HL-60 (cell line): ENCODE measurements around the gene PKD1.

Source experiments
- DNase-seq, 2 experiments: peaks; one replicate each; pipeline ENCODE4 v3.0.0-alpha.2; 2010 to 2020; ENCODE audit warnings: low read depth in 1 of 2, low spot score in 1 of 2
- H3K27ac ChIP-seq: fragments of 250-450 bp; sonication (Bioruptor Pico); replicated peaks from 2 replicates; pipeline ENCODE4 v1.5.1; 2020; ENCODE audit warnings: mild to moderate bottlenecking, moderate library complexity
- H3K27me3 ChIP-seq: fragments of 250-450 bp; sonication (Bioruptor Pico); 2 replicates; pipeline ENCODE4 v1.5.1; 2021; ENCODE audit warnings: mild to moderate bottlenecking, moderate library complexity; ENCODE audit not compliant: insufficient read depth, poor library complexity, severe bottlenecking
- H3K4me3 ChIP-seq: replicated peaks from 2 replicates; pipeline ENCODE4 v1.5.1; 2011; ENCODE audit warnings: mild to moderate bottlenecking, control low read depth, low read length; ENCODE audit not compliant: insufficient read depth
- GABPA ChIP-seq: IDR thresholded peaks from 2 replicates; pipeline ENCODE4 v1.6.1; 2012; ENCODE audit warnings: low read depth
- POLR2AphosphoS5 ChIP-seq: IDR thresholded peaks from 2 replicates; pipeline ENCODE4 v1.6.1; 2012; ENCODE audit warnings: low read depth
- SPI1 ChIP-seq: IDR thresholded peaks from 2 replicates; pipeline ENCODE4 v1.6.1; 2012; ENCODE audit warnings: low read depth, mild to moderate bottlenecking, borderline replicate concordance
- TF ChIP-seq, protein P1 (sequence below): IDR thresholded peaks from one replicate; pipeline ENCODE4 v1.5.1; 2011; ENCODE audit warnings: low read length, control low read depth, inconsistent platforms; ENCODE audit not compliant: insufficient read depth
- TF ChIP-seq, protein P2 (sequence below): IDR thresholded peaks from 2 replicates; pipeline ENCODE4 v1.6.1; 2012; ENCODE audit warnings: low read depth; ENCODE audit not compliant: insufficient replicate concordance

PKD1 gene

GRCh38 chr16:2079991-2080390, 55.7 kb downstream of the PKD1 start:
- Histone ChIP-seq H3K27me3 (no peaks in the 10 kb centered on the region), H3K27ac (no peak overlapping the region), H3K4me3 (no peak overlapping the region)
- TF ChIP-seq GABPA (no peak), POLR2AphosphoS5 (no peak), SPI1 (no peak)
- TF ChIP-seq, protein P1, sequence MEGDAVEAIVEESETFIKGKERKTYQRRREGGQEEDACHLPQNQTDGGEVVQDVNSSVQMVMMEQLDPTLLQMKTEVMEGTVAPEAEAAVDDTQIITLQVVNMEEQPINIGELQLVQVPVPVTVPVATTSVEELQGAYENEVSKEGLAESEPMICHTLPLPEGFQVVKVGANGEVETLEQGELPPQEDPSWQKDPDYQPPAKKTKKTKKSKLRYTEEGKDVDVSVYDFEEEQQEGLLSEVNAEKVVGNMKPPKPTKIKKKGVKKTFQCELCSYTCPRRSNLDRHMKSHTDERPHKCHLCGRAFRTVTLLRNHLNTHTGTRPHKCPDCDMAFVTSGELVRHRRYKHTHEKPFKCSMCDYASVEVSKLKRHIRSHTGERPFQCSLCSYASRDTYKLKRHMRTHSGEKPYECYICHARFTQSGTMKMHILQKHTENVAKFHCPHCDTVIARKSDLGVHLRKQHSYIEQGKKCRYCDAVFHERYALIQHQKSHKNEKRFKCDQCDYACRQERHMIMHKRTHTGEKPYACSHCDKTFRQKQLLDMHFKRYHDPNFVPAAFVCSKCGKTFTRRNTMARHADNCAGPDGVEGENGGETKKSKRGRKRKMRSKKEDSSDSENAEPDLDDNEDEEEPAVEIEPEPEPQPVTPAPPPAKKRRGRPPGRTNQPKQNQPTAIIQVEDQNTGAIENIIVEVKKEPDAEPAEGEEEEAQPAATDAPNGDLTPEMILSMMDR: no peak
- TF ChIP-seq, protein P2, sequence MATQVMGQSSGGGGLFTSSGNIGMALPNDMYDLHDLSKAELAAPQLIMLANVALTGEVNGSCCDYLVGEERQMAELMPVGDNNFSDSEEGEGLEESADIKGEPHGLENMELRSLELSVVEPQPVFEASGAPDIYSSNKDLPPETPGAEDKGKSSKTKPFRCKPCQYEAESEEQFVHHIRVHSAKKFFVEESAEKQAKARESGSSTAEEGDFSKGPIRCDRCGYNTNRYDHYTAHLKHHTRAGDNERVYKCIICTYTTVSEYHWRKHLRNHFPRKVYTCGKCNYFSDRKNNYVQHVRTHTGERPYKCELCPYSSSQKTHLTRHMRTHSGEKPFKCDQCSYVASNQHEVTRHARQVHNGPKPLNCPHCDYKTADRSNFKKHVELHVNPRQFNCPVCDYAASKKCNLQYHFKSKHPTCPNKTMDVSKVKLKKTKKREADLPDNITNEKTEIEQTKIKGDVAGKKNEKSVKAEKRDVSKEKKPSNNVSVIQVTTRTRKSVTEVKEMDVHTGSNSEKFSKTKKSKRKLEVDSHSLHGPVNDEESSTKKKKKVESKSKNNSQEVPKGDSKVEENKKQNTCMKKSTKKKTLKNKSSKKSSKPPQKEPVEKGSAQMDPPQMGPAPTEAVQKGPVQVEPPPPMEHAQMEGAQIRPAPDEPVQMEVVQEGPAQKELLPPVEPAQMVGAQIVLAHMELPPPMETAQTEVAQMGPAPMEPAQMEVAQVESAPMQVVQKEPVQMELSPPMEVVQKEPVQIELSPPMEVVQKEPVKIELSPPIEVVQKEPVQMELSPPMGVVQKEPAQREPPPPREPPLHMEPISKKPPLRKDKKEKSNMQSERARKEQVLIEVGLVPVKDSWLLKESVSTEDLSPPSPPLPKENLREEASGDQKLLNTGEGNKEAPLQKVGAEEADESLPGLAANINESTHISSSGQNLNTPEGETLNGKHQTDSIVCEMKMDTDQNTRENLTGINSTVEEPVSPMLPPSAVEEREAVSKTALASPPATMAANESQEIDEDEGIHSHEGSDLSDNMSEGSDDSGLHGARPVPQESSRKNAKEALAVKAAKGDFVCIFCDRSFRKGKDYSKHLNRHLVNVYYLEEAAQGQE: no peak
- no peak for DNase-seq

GRCh38 chr16:2079311-2079800, 56.3 kb downstream of the PKD1 start:
- Histone ChIP-seq H3K27ac (no peak overlapping the region), H3K4me3 (no peak overlapping the region), H3K27me3 (no peaks in the 10 kb centered on the region)
- TF ChIP-seq, protein P2: no peak
- TF ChIP-seq POLR2AphosphoS5 (no peak), SPI1 (no peak), GABPA (no peak)
- TF ChIP-seq, protein P1: no peak
- DNase-seq: no peak

- TF ChIP-seq, protein P1: no peak
- TF ChIP-seq SPI1: no peak
- no peak for TF ChIP-seq GABPA
- TF ChIP-seq, protein P2: no peak
- TF ChIP-seq POLR2AphosphoS5: no peak
- no peak for DNase-seq
- H3K4me3 ChIP-seq: no peak overlapping the region
- H3K27me3 ChIP-seq: no peaks in the 10 kb centered on the region
- no peak overlapping the region for H3K27ac ChIP-seq
Observed at GRCh38 chr16:2078691-2079090, 57.0 kb downstream of the PKD1 start.
